ENCODE results near the gene LRRC4C.
"Not testable (repeated sequence)": the region's sequence is repeated elsewhere in the genome, so short reads cannot be mapped to it uniquely, and the experiment has no call there.

The LRRC4C gene

GRCh38 chr11:41031551-41032060 is 427.8 kb downstream of the LRRC4C start:
- Mint-ChIP-seq H3K27me3 (no peaks in the 10 kb centered on the region), H3K4me3 (no peak overlapping the region), H3K9me3 (peaks cover 4 to 7% of the 10 kb centered on the region in 2 donors), H3K27ac (no peak overlapping the region), H3K4me1 (no peaks in the 10 kb centered on the region)
- ATAC-seq = no peak
- DNase-seq = no peak

GRCh38 chr11:41020259-41020658 is 439.2 kb downstream of the LRRC4C start:
- no peak overlapping the region for H3K4me3 Mint-ChIP-seq
- ATAC-seq (no peak), DNase-seq (no peak)
- no peaks in the 10 kb centered on the region for H3K27me3 Mint-ChIP-seq
- no peak overlapping the region for H3K27ac Mint-ChIP-seq
- H3K4me1 Mint-ChIP-seq = no peaks in the 10 kb centered on the region
- H3K9me3 Mint-ChIP-seq = peaks cover 10 to 27% of the 10 kb centered on the region in 2 donors

GRCh38 chr11:41019666-41020065 is 439.8 kb downstream of the LRRC4C start:
- not testable (repeated sequence) for H3K27me3 Mint-ChIP-seq, H3K4me1 Mint-ChIP-seq, H3K27ac Mint-ChIP-seq, H3K4me3 Mint-ChIP-seq, ATAC-seq, DNase-seq
- peaks cover 10 to 22% of the 10 kb centered on the region in 2 donors for H3K9me3 Mint-ChIP-seq

GRCh38 chr11:41018224-41018623 is 441.2 kb downstream of the LRRC4C start:
- no peak overlapping the region for H3K27ac Mint-ChIP-seq
- H3K4me1 Mint-ChIP-seq = no peaks in the 10 kb centered on the region
- no peak for DNase-seq
- no peaks in the 10 kb centered on the region for H3K27me3 Mint-ChIP-seq
- H3K9me3 Mint-ChIP-seq = peaks cover 10 to 22% of the 10 kb centered on the region in 2 donors
- no peak for ATAC-seq
- H3K4me3 Mint-ChIP-seq = no peak overlapping the region

GRCh38 chr11:41010361-41011050 is 448.9 kb downstream of the LRRC4C start:
- Mint-ChIP-seq H3K27ac (no peak overlapping the region), H3K27me3 (no peaks in the 10 kb centered on the region), H3K9me3 (peaks cover 11 to 16% of the 10 kb centered on the region in 2 donors), H3K4me3 (no peak overlapping the region), H3K4me1 (no peaks in the 10 kb centered on the region)
- ATAC-seq = no peak
- no peak for DNase-seq

- Mint-ChIP-seq H3K4me3 (no peak overlapping the region), H3K4me1 (no peaks in the 10 kb centered on the region), H3K27ac (no peak overlapping the region), H3K9me3 (peaks cover 11 to 14% of the 10 kb centered on the region in 2 donors), H3K27me3 (no peaks in the 10 kb centered on the region)
- ATAC-seq (no peak), DNase-seq (no peak)
These were observed 453.5 kb downstream of the LRRC4C start for GRCh38 chr11:41005986-41006385.

- H3K4me1 Mint-ChIP-seq = no peaks in the 10 kb centered on the region
- H3K4me3 Mint-ChIP-seq = no peak overlapping the region
- no peaks in the 10 kb centered on the region for H3K27me3 Mint-ChIP-seq
- H3K9me3 Mint-ChIP-seq = peaks cover 8 to 10% of the 10 kb centered on the region in 2 donors
- no peak overlapping the region for H3K27ac Mint-ChIP-seq
- ATAC-seq = no peak
- DNase-seq = no peak
These were observed 455.8 kb downstream of the LRRC4C start for GRCh38 chr11:41003339-41004282.

GRCh38 chr11:40998920-40999319 is 460.5 kb downstream of the LRRC4C start:
- Mint-ChIP-seq H3K27ac (no peak overlapping the region), H3K9me3 (peaks cover 8 to 9% of the 10 kb centered on the region in 2 donors), H3K4me1 (no peaks in the 10 kb centered on the region), H3K4me3 (no peak overlapping the region), H3K27me3 (no peaks in the 10 kb centered on the region)
- ATAC-seq (no peak), DNase-seq (no peak)

GRCh38 chr11:40987776-40988435 is 471.5 kb downstream of the LRRC4C start:
- Mint-ChIP-seq H3K27me3 (no peaks in the 10 kb centered on the region), H3K27ac (no peak overlapping the region), H3K9me3 (peaks cover 8 to 23% of the 10 kb centered on the region in 2 donors), H3K4me3 (no peak overlapping the region), H3K4me1 (no peaks in the 10 kb centered on the region)
- no peak for ATAC-seq
- no peak for DNase-seq

GRCh38 chr11:40986320-40986719 is 473.1 kb downstream of the LRRC4C start:
- no peak overlapping the region for H3K27ac Mint-ChIP-seq
- no peak overlapping the region for H3K4me3 Mint-ChIP-seq
- no peak for DNase-seq
- no peaks in the 10 kb centered on the region for H3K27me3 Mint-ChIP-seq
- no peaks in the 10 kb centered on the region for H3K4me1 Mint-ChIP-seq
- ATAC-seq = no peak
- peaks cover 12 to 26% of the 10 kb centered on the region in 2 donors for H3K9me3 Mint-ChIP-seq

- DNase-seq (no peak), ATAC-seq (no peak)
- H3K4me1 Mint-ChIP-seq = no peaks in the 10 kb centered on the region
- no peak overlapping the region for H3K4me3 Mint-ChIP-seq
- no peaks in the 10 kb centered on the region for H3K27me3 Mint-ChIP-seq
- H3K27ac Mint-ChIP-seq = no peak overlapping the region
- peaks cover 21 to 37% of the 10 kb centered on the region in 2 donors for H3K9me3 Mint-ChIP-seq
These were observed 484.4 kb downstream of the LRRC4C start for GRCh38 chr11:40975076-40975475.

- Mint-ChIP-seq H3K9me3 (peaks cover 21 to 37% of the 10 kb centered on the region in 2 donors), H3K4me3 (no peak overlapping the region), H3K4me1 (no peaks in the 10 kb centered on the region), H3K27me3 (no peaks in the 10 kb centered on the region), H3K27ac (no peak overlapping the region)
- ATAC-seq (no peak), DNase-seq (no peak)
These were observed 485.2 kb downstream of the LRRC4C start for GRCh38 chr11:40974186-40974795.

- DNase-seq (no peak), ATAC-seq (no peak)
- H3K27ac Mint-ChIP-seq = no peak overlapping the region
- no peak overlapping the region for H3K4me3 Mint-ChIP-seq
- H3K9me3 Mint-ChIP-seq = peaks cover 10 to 23% of the 10 kb centered on the region in 2 donors
- no peaks in the 10 kb centered on the region for H3K4me1 Mint-ChIP-seq
- no peaks in the 10 kb centered on the region for H3K27me3 Mint-ChIP-seq
These were observed 500.7 kb downstream of the LRRC4C start for GRCh38 chr11:40958707-40959106.

GRCh38 chr11:40952479-40952878 is 507.0 kb downstream of the LRRC4C start:
- no peak for ATAC-seq
- DNase-seq = no peak
- Mint-ChIP-seq H3K4me1 (no peaks in the 10 kb centered on the region), H3K9me3 (peaks cover 13 to 21% of the 10 kb centered on the region in 2 donors), H3K27ac (no peak overlapping the region), H3K27me3 (no peaks in the 10 kb centered on the region), H3K4me3 (no peak overlapping the region)

- H3K27me3 Mint-ChIP-seq = no peaks in the 10 kb centered on the region
- H3K4me3 Mint-ChIP-seq = no peak overlapping the region
- peaks cover 32 to 38% of the 10 kb centered on the region in 2 donors for H3K9me3 Mint-ChIP-seq
- no peak overlapping the region for H3K27ac Mint-ChIP-seq
- no peaks in the 10 kb centered on the region for H3K4me1 Mint-ChIP-seq
- DNase-seq (no peak), ATAC-seq (no peak)
These were observed 521.5 kb downstream of the LRRC4C start for GRCh38 chr11:40938002-40938401.
